ENCODE data around the gene COQ2. TPM values are rescaled to one million over a fixed set of nuclear protein-coding genes. Genes with fewer than 3 reads are reported as not detected.

The COQ2 gene
- total and polyA plus RNA-seq, 12 donors: 10.5 to 32.8 (median 25.9) TPM

- ATAC-seq: no peak
Measured at GRCh38 chr4:83232082-83232481, 52.5 kb downstream of the COQ2 start.

GRCh38 chr4:83231620-83232076 lies 53.0 kb downstream of the COQ2 start:
- Histone ChIP-seq H3K36me3 (no peaks in the 10 kb centered on the region), H3K4me3 (no peak overlapping the region), H3K9me3 (no peaks in the 10 kb centered on the region), H3K27ac (peak overlapping the region in 1 of 10 donors; percentile 28), H3K27me3 (no peaks in the 10 kb centered on the region), H3K4me1 (peaks cover 0 to 29% (median 0%) of the 10 kb centered on the region in 9 donors)
- intact Hi-C loops (cut with DNase I): loop anchor here in 1 of 10 donors (5.0 kb wide), 1 partner anchor 336 kb away; no protein-coding TSS in a partner anchor
- no peak for TF ChIP-seq CTCF (IDR thresholded peaks at IDR 0.05)
- DNase-seq (no peak), ATAC-seq (no peak)
- WGBS, 2 donors: 57 to 64% methylated on average over 1 of the region's 1 CpG

More at GRCh38 chr4:83232082-83232481, 52.5 kb downstream of the COQ2 start:
- 78 to 90% methylated on average over 1 of the region's 1 CpG for WGBS, 2 donors
- DNase-seq: no peak
- intact Hi-C loops (cut with DNase I): loop anchor here in 1 of 10 donors (5.0 kb wide), 1 partner anchor 335 kb away; no protein-coding TSS in a partner anchor
- Histone ChIP-seq H3K9me3 (no peaks in the 10 kb centered on the region), H3K36me3 (no peaks in the 10 kb centered on the region), H3K4me1 (peaks cover 0 to 29% (median 0%) of the 10 kb centered on the region in 9 donors), H3K27ac (peak overlapping the region in 1 of 10 donors; percentile 28), H3K27me3 (no peaks in the 10 kb centered on the region), H3K4me3 (no peak overlapping the region)
- TF ChIP-seq CTCF (IDR thresholded peaks at IDR 0.05): no peak

GRCh38 chr4:83230928-83231327 lies 53.7 kb downstream of the COQ2 start:
- WGBS, 2 donors: 81 to 85% methylated on average over 3 of the region's 3 CpGs
- no peak for TF ChIP-seq CTCF (IDR thresholded peaks at IDR 0.05)
- intact Hi-C loops (cut with DNase I): loop anchor here in 1 of 10 donors (5.0 kb wide), 1 partner anchor 336 kb away; no protein-coding TSS in a partner anchor
- H3K4me3 ChIP-seq: no peak overlapping the region
- peak overlapping the region in 1 of 10 donors; percentile 32 for H3K27ac ChIP-seq
- ATAC-seq: no peak
- DNase-seq: no peak
- H3K9me3 ChIP-seq: no peaks in the 10 kb centered on the region
- peaks cover 0 to 29% (median 0%) of the 10 kb centered on the region in 9 donors for H3K4me1 ChIP-seq
- no peaks in the 10 kb centered on the region for H3K27me3 ChIP-seq
- H3K36me3 ChIP-seq: no peaks in the 10 kb centered on the region

- peaks cover 0 to 23% (median 0%) of the 10 kb centered on the region in 9 donors for H3K4me1 ChIP-seq
- intact Hi-C loops (cut with DNase I): loop anchor here in 1 of 10 donors (5.0 kb wide), 1 partner anchor 338 kb away; no protein-coding TSS in a partner anchor
- H3K9me3 ChIP-seq: no peaks in the 10 kb centered on the region
- H3K36me3 ChIP-seq: no peaks in the 10 kb centered on the region
- no peaks in the 10 kb centered on the region for H3K27me3 ChIP-seq
- H3K27ac ChIP-seq: no peak overlapping the region
- no peak for TF ChIP-seq CTCF (IDR thresholded peaks at IDR 0.05)
- WGBS, 2 donors: 87 to 91% methylated on average over 3 of the region's 3 CpGs
- DNase-seq (no peak), ATAC-seq (no peak)
- H3K4me3 ChIP-seq: no peak overlapping the region
Measured at GRCh38 chr4:83229791-83230190, 54.8 kb downstream of the COQ2 start.
